ENCODE measurements around the gene CBX2.

CBX2 gene

GRCh38 chr17:79799538-79800324, 21.8 kb downstream of the CBX2 start:
- DNase-seq (ENCODE audit: low read depth): no peak

- no peak for DNase-seq (ENCODE audit: low read depth)
Measured at GRCh38 chr17:79800325-79801155, 22.6 kb downstream of the CBX2 start.

- no peak for DNase-seq (ENCODE audit: low read depth)
Measured at GRCh38 chr17:79801156-79802038, 23.4 kb downstream of the CBX2 start.

GRCh38 chr17:79802039-79802735, 24.2 kb downstream of the CBX2 start:
- DNase-seq (ENCODE audit: low read depth): no peak

- DNase-seq (ENCODE audit: low read depth): no peak
Measured at GRCh38 chr17:79802736-79803420, 24.9 kb downstream of the CBX2 start.

- DNase-seq (ENCODE audit: low read depth): no peak
Measured at GRCh38 chr17:79803421-79803996, 25.6 kb downstream of the CBX2 start.

- no peak for DNase-seq (ENCODE audit: low read depth)
Measured at GRCh38 chr17:79803997-79804855, 26.3 kb downstream of the CBX2 start.

- no peak for DNase-seq (ENCODE audit: low read depth)
Measured at GRCh38 chr17:79804856-79805696, 27.1 kb downstream of the CBX2 start.

- no peak for DNase-seq (ENCODE audit: low read depth)
Measured at GRCh38 chr17:79806446-79806760, 28.5 kb downstream of the CBX2 start.

GRCh38 chr17:79806863-79807720, 29.1 kb downstream of the CBX2 start:
- no peak for DNase-seq (ENCODE audit: low read depth)

GRCh38 chr17:79808763-79809529, 31.0 kb downstream of the CBX2 start:
- DNase-seq (ENCODE audit: low read depth): no peak

- no peak for DNase-seq (ENCODE audit: low read depth)
Measured at GRCh38 chr17:79809530-79810129, 31.7 kb downstream of the CBX2 start.

GRCh38 chr17:79810130-79811010, 32.4 kb downstream of the CBX2 start:
- peak; percentile 61 for DNase-seq (ENCODE audit: low read depth)

- no peak for DNase-seq (ENCODE audit: low read depth)
Measured at GRCh38 chr17:79811011-79811867, 33.3 kb downstream of the CBX2 start.

- DNase-seq (ENCODE audit: low read depth): no peak
Measured at GRCh38 chr17:79811868-79812352, 34.0 kb downstream of the CBX2 start.

All from stimulated activated CD8-positive, alpha-beta memory T cell treated with anti-CD3 and anti-CD28 coated beads, Interleukin-15, amount 100 ng/mL, for 24 hours (primary cell).